Hepatic stellate cell (primary cell): ENCODE results near the gene CHRNB2.
A peak's percentile ranks its signal among the peaks of the same experiment; 100 is the strongest.
"Not testable (repeated sequence)": the region's sequence is repeated elsewhere in the genome, so short reads cannot be mapped to it uniquely, and the experiment has no call there.

Source experiments
- DNase-seq: peaks from one replicate; pipeline ENCODE4 v3.0.0; 2011; ENCODE audit warnings: low spot score

The CHRNB2 gene, protein sequence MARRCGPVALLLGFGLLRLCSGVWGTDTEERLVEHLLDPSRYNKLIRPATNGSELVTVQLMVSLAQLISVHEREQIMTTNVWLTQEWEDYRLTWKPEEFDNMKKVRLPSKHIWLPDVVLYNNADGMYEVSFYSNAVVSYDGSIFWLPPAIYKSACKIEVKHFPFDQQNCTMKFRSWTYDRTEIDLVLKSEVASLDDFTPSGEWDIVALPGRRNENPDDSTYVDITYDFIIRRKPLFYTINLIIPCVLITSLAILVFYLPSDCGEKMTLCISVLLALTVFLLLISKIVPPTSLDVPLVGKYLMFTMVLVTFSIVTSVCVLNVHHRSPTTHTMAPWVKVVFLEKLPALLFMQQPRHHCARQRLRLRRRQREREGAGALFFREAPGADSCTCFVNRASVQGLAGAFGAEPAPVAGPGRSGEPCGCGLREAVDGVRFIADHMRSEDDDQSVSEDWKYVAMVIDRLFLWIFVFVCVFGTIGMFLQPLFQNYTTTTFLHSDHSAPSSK

DNA sequence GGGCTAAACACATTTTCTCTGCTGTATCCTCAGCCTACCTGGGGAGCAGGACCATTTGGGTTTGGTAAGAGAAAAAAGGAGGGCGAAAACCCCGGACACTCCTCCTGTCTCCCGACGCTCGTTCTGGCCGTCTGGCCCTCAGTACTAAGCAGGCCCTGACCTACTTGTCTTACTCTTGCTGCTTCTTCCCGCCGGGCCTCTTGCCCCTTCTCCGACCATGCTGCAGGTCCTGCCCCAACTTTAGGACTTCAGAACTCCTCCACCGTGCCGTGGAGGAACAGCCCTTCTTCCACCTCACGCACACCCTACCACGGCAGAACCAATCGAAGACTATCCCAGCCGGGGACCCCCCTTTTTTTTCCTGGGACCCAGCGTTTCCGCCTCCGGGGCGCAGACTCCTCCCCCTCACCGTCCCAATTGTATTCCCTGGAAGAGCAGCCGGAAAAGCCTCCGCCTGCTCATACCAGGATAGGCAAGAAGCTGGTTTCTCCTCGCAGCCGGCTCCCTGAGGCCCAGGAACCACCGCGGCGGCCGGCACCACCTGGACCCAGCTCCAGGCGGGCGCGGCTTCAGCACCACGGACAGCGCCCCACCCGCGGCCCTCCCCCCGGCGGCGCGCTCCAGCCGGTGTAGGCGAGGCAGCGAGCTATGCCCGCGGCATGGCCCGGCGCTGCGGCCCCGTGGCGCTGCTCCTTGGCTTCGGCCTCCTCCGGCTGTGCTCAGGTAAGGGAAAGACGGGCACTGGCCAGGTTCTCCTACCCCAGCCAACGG lies at the start of gene CHRNB2:
TSS of gene CHRNB2 (plus strand) at position 393 of the 771 bp plus-strand sequence. CDS start at position 660, 267 bp downstream.
- peak; percentile 79 for DNase-seq

DNA sequence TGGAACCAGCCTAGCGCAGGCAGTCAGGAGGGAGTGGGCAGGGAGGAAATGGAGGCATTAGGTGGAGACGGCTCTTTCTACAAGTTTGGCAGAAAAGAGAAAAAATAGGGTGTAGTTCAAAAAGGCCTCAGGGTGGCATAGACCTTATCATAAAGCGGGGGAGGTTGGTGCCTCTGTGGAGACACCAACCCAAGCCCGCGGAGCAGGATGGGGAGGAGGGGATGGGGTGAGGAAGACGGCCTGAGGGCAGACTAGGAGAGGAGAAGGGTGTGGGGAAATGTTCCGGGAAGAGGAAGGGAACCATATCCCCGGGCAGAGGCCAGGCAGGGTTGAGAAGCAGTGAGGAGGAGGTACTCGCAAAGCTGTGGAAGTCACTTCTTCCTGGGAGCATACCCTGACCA lies 48.0 kb upstream of the CHRNB2 start:
- DNase-seq: no peak

DNA sequence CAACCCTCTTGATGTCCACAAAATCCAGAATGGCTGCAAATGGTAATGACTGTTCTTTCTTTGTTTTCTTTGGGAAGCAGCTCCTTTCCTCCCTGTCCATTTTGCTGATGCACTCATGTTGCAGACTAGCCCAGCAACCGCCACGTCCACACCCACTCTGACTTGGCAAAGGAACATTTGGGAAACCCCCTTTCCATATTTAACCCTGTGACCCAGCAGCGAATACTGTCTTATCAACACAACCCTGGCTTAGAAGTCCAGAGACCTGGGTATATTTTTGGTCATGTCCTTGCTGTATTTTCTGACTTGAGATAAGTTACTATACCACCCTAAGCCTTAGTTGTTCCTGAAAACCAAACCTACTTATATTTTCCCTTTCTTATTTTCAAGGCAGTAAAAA lies 47.2 kb upstream of the CHRNB2 start:
- no peak for DNase-seq

DNA sequence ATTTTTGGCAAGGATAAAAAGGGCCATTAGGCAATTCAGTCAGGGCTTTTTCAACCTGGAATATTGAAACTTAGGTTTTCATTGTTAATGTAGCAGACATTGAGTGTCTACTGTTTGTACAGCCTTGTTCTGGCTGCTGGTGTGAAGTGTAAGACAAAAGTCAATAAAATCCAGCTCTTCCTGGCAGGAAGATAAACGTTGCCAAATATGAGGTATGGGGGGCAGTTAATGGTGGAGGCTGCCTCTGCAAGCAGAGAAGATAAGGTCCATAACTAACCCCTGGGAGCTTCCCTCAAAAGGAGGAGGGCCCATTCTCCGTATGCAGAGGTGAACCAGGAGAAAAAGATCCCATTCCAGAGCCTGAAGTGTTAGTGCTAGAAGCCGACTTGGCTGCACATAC lies 45.9 kb upstream of the CHRNB2 start:
- DNase-seq: no peak

DNA sequence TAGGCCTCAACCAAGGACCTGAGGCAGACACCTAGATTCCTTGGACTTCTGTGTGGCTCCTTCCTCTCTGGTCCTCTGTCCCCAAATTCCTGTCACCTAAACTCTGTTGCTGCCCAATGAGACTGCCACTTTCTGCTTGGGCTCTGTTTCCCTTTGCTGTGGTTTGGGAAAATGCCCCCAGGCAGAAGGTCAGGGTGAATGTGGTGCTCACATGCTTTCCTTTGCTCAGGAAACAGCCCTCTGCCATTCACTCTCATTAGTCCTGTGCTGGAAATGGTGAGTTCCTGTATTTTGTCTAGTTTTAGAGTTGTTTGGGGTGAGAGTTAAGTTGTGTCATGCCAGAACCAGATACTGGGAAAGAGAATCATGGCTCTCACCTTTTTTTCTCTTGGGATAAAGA lies 42.7 kb upstream of the CHRNB2 start:
- no peak for DNase-seq

DNA sequence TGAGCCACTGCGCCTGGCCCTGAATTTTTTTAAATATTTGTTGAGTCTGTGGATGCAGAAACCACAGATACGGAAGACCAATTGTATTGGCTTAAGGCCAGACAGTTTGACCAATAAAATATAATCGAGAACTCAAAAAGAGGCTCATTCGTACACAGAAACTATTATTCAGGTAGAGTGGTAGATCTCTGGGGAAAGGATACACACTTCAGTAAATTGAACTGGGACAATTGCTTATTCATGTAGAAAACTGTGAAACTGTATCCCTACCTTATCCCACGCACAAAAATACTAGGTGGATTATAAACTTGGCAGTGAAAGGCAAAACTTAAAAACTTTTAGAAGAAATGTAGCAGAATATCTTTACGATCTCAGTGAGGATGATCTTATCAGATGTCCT lies 40.4 kb upstream of the CHRNB2 start:
- DNase-seq: no peak

DNA sequence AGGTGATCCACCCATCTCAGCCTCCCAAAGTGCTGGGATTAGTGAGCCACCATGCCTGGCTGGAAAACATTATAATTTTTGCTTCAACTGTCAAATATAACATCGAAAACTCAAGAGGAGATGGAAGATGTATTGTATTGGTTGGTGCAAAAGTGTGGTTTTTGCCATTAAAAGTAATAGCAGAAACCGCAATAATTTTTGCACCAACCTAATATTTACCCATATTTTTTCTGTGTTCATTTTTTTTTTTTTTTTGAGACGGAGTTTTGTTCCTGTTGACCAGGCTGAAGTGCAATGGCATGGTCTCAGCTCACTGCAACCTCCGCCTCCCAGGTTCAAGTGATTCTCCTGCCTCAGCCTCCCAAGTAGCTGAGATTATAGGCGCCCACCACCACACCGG lies 38.3 kb upstream of the CHRNB2 start:
- no peak for DNase-seq

DNA sequence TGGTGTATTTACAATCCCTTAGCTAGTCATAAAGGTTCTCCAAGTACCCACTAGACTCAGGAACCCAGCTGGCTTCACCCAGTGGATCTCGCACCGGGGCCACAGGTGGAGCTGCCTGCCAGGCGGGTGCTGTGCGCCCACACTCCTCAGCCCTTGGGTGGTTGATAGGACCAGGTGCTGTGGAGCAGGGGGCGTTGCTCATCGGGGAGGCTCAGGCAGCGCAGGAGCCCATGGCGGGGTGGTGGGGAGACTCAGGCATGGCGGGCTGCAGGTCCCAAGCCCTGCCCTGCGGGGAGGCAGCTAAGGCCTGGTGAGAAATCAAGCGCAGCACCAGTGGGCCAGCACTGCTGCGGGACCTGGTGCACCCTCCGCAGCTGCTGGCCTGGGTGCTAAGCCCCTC lies 35.6 kb upstream of the CHRNB2 start:
- not testable (repeated sequence) for DNase-seq

DNA sequence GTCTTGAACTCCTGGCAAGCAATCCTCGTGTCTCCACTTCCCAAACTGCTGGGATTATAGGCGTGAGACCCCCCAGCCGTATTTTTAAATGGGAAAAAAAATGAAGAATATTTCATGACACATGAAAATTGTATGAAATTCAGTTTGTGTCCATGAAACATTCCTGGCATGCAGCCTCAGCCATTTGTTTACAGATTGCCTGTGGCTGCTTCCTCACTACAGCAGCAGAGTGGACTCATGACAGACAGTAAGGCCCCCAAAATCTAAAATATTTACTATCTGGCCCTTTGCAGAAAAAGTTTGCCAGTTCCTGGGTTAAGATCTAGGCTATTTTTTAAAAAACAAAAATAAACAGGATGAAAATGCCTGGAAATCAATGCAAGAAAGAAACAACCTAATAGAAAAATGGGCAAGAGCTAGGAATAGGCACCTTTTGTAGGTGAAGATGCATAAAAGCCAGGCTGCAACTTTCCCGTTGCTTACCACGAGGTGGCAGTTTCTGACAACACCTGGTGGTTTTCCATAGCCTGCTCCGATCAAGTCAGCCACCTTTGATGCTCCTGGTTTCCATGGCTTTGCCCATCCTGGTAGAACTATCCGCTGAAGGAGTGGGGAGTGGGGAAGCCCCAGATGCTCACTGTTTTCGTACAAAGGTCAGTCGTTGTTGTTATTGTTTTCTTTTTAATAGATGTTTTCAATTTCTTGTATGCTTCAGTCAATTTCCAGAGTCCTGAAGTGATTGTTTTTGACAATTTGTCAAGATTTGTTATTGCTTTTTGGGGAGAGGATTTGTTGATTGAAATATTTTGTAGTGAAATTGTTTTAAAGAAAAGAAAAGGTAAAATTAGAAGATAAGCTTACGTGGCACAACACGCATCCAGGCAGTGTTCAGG lies 33.4 kb upstream of the CHRNB2 start:
- no peak for DNase-seq

DNA sequence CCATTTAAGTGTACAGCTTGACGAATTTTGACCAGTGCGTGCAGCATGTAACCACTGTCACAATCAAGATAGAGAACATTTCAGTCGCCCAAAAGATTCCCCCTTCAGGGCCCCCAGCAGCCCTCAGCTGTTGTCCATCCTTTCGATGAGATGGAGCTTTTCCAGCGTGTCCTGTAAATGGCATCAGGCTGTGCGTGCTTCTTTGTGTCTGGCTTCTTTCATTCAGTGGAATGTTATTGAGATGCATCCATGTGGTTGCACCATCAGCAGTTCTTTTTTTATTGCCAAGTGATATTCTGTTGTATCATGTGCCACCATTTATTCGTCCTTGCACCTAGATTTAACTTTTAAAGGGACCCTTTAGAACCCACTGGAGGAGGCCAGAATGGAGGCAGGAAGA lies 31.0 kb upstream of the CHRNB2 start:
- DNase-seq: peak; percentile 29

DNA sequence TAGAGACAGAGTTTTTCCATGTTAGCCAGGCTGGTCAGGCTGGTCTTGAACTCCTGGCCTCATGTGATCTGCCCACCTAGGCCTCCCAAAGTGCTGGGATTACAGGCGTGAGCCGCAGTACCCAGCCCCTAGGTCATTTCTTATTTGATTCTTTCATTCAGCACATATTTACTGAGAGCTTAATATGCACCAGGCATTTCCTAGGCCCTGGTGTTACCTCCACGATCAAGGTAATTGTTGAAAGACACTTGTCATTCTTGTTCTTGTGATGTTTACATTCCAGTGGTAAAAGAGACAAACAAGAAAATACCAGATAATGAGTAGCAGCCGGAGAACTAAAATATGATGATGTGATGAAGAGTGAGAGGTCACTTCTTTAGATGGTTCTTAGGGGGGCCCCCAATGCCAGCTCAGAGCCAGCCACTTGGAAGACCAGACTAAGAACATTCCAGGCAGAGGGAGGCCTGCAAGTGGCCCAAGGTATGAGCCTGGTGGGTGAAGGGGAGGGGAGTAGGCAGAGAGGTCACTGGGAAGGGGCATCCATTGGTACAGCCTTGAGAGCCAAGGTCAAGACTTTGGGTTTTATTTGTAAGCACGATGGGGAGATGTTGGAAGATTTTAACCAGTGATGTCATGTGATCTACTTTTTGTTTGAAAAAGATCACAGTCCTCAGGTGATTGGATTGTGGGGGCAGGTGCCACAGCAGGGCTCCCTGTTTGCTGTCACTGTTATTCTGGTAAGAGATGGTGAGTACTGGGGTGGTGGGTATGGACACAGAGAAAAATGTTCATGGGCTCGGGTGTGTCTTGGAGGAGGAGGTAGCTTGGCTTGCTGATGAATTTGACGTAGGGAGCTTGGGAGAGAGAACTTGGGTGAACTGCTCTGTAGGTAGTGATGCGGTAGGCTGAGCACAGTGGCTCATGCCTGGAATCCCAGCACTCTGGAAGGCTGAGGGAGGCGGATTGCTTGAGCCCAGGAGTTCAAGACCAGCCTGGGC lies 27.8 kb upstream of the CHRNB2 start:
- no peak for DNase-seq

DNA sequence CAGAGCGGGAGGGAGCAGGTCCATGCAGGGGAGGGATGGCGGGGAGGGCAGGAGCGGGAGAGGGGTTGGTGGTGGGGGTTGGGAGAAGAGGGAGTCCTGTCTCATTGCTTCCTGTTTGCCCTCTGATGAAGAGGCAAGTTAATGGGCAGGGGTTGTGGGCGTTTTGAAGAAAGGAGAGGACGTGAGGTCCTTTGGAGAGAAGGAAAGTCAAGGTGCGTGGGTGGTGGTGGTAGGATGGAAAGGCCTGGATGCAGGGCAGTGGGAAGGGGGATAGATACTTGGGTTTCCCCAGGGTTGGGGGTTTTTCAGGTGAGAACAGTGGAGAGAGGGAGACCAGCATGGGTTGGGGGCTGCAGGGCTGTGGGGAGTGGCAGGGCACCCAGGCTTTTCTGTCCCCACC lies 26.3 kb upstream of the CHRNB2 start:
- no peak for DNase-seq

DNA sequence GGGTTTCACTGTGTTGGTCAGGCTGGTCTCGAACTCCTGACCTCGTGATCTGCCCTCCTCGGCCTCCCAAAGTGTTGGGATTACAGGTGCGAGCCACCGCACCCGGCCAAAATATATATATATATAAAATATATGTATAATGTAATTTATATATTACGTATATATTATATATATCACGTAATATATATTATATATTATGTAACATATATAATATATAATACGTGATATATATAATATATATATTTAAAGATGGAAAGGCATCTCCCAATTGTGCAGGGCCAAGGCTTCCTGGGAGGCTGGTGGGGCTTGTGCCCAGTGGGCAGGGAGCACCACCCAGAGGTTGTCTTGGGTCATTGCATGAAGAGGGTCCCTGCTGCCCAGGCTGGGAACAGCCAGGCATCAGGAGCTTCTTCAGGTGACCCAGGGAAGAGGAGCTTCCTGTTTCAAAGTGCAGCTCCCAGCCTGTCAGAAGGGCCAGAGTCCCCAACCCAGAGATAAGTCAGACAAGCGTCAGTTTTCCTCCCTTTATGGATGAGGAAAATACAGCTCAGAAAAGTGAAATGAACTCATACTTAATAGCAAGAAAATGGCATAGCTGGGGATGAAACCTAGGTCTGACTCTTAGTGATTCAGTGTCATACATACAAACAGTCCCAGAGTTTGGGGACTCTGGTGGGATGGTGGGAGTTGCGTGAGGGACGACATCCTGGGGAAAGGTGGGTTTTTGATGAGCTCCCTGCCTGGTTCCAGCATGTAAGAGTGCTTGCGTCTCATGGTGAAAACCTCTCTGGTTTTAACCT lies 21.1 kb upstream of the CHRNB2 start:
- DNase-seq: peak; percentile 77

DNA sequence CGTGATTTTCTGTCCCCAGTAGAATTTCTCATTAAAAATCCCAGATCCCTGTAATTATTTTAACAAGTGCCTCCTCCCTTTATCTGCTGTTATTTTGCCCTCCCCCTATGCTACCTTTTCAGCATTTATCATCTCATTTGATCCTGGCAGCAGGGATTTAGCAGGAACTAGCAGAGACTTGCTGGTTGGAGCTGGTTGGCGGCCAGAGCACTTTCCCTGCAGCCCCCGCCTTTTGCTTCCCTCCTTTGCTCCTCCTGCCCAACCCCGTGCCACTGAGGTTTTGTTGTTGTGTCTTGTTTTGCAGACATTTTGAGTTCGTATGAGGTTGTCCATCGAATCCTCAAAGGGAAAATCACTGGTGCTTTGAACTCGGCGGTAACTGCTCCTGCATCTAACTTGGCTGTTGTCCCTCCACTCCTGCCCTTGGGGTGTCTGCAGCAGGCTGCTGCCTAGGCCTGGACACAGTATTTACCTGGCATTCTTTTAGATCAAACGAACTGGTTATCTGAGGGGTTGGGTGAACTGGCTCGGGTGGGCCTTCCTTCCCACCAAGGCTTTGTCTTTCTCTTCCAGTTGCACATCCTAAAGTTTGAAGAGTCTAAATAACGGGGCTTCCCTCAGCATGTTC lies 20.4 kb upstream of the CHRNB2 start:
- no peak for DNase-seq

DNA sequence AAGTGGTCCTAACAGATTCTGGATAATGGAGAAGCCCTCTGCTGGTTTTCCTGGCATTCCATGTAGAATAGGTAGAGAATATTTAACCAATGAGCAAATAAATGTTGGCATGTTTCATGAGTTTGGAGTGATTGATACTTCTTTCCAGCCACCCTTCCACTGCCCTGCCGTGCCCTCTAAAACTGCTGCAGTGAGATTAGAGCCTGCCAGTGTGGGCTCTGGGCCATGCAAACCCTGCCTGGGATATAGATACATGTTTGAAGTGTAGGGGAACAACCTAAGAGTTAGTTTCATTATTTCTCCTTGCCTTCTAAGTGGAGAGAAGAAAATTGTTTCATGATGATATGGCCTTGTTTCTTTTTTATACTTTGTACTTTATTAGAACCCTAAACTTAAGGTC lies 19.6 kb upstream of the CHRNB2 start:
- no peak for DNase-seq

DNA sequence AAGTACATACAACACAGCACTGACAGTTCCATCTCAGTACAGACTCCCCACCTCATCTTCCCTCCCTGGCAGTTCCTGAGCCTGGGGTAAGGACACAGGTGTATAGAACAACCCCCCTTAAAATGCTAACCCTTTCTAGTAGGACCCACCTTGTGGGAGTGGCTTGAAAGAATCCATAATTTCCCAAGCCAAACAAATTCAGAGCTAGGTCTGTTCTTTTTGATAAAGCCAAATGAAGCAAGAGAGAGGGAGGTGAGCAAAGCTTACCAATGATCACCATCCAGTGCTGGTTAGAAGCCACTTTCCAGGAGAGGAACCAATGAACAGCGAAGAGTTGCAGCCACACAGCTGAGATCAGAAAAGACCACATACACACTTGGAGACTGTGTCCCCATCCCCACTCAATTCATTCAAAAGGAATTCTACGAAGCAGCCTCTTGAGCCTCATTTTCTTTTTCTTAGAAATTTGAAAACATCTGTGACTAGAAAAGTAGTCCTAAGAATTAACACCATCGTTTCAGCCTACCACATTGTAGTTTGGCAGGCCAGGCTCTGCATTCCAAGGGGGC lies 18.3 kb upstream of the CHRNB2 start:
- DNase-seq: no peak

DNA sequence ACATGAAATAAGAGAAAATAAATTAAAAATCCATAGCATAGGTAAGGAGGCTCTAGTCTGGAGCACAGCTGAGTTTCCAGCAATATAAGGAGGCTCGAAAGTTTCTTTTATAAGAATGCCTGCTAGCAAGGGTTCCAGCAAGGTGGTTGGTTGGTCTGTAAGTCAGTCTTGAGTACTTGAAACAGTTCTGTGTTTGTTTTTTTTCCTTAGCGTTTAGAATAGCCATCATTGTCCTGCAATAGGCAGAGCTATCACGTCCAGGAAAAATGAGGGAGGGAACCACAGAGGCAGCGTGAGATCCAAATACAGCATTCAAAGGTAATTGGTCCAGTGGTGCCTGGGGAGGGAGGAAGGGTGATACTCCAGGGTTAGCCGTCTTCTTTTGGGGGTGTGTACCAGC lies 17.5 kb upstream of the CHRNB2 start:
- DNase-seq: no peak

DNA sequence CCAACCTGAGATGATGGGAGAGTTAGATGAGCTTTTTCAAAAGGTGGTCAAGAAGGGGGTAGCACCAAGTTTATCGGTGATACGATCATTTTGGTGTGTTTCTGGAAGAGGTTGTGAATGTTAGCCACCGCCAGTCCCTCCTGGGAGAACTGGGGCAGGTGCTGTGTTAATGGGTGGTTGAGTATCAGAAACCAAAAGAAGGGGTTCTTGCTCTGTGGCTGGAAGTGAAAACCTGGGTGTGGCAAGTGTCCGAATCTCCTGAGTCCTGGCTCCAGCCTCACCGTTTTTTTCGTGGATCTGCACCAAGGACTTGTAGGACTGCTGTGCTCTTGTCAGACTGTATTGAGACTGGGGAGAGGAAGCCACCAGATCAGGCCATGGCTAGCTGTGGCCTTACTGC lies 16.9 kb upstream of the CHRNB2 start:
- DNase-seq: no peak

DNA sequence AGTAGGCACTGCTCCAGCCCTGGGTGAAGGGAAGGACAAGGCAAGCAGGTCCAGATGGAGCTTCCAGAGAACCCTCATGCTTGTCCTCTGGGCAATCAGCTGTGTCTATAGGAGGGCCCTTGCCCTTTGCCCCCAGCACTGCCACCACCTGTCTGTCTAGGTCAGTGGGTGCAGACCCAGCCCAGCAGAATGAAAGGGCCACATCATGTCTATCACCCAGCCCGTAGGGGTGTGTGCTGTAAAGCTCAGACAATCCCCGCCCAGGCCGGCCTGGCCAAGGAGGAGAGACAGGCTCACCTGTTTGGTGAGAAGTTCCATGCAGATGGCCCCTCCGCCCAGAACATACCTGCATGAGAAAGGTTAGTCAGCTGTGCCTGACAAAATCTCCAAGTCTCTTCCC lies 16.1 kb upstream of the CHRNB2 start:
- no peak for DNase-seq
